ENCODE measurements around the gene STK32B.

GRCh38 chr4:5528031-5528436, 476.8 kb downstream of the STK32B start:
- TF ChIP-seq, protein P1, sequence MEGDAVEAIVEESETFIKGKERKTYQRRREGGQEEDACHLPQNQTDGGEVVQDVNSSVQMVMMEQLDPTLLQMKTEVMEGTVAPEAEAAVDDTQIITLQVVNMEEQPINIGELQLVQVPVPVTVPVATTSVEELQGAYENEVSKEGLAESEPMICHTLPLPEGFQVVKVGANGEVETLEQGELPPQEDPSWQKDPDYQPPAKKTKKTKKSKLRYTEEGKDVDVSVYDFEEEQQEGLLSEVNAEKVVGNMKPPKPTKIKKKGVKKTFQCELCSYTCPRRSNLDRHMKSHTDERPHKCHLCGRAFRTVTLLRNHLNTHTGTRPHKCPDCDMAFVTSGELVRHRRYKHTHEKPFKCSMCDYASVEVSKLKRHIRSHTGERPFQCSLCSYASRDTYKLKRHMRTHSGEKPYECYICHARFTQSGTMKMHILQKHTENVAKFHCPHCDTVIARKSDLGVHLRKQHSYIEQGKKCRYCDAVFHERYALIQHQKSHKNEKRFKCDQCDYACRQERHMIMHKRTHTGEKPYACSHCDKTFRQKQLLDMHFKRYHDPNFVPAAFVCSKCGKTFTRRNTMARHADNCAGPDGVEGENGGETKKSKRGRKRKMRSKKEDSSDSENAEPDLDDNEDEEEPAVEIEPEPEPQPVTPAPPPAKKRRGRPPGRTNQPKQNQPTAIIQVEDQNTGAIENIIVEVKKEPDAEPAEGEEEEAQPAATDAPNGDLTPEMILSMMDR (IDR thresholded peaks at IDR 0.05), result no peak
- no peak for TF ChIP-seq EP300 (IDR thresholded peaks at IDR 0.05)

Data from upper lobe of left lung (tissue), 4 donors.